Kidney tubule cell (primary cell): Measurements from ENCODE around the gene OR10G6.
"Not testable (repeated sequence)": the region's sequence is repeated elsewhere in the genome, so short reads cannot be mapped to it uniquely, and the experiment has no call there.

Experiments used
- DNase-seq: peaks from one replicate; pipeline ENCODE4 v3.0.0-alpha.2; 2018; ENCODE audit warnings: low spot score

The OR10G6 gene, protein sequence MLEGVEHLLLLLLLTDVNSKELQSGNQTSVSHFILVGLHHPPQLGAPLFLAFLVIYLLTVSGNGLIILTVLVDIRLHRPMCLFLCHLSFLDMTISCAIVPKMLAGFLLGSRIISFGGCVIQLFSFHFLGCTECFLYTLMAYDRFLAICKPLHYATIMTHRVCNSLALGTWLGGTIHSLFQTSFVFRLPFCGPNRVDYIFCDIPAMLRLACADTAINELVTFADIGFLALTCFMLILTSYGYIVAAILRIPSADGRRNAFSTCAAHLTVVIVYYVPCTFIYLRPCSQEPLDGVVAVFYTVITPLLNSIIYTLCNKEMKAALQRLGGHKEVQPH

DNA sequence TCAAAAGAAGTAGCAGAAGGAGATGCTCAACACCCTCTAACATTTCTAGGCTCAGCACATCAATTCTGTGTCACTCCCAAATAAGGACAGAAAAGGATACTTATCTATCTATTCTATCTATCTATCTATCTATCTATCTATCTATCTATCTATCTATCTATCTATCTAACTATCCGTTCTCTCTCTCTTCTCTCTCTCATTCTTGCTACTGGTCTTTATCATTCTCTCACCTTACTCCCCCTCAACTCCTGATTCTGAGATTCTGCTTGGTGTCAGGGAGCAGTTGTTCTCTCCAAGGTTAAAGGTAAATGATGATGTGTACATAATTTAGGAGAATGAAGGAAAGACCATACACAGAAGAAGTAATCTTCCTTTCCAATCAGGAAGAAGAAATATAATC, at the start of gene OR10G6:
Gene OR10G6 (minus strand): TSS at position 43 of the 400 bp plus-strand sequence. CDS start 0 bp downstream, at position 43.
- DNase-seq = no peak

DNA sequence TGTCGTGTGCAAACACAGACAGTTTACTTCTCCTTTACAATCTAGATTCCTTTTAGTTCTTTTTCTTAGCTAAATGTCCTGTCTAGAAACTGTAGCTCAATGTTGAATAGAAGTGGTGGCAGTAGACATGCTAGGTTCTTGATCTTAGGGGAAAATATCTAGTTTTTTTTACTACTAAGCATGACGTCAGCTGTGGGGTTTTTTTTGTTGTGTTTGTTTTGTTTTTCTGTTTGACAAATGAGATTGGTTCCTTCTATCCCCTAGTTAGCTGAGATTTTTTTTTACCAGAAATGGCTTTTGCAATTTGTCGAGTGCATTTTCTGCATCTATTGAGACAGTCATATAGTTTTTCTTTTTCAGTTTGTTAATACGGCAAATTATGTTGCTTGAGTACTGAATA, 48.5 kb upstream of the OR10G6 start:
- no peak for DNase-seq

DNA sequence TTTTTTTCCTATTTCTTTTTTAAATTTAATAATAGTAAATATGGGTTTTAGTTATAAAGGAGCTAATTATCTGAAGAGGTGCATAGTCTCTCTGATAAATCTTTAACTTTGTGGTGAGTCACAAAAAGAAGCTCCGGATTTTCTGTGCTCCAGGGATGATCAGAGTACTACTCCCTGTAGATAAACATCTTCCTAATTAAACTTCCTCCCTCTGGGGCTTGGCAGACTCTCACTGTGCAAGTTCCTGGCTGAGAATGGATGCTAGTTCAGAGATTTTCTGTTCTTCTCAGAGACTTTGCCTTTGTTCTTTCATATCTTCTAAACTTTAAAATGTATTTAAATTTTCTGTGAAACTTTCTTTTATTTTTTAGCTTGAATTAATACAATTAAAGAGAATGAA, 46.3 kb upstream of the OR10G6 start, which contains the start of gene OR10G7:
Gene OR10G7 (minus strand): TSS at position 72 of the 400 bp plus-strand sequence. CDS start 2,324 bp downstream, outside the sequence.
- DNase-seq = peak; percentile 4

DNA sequence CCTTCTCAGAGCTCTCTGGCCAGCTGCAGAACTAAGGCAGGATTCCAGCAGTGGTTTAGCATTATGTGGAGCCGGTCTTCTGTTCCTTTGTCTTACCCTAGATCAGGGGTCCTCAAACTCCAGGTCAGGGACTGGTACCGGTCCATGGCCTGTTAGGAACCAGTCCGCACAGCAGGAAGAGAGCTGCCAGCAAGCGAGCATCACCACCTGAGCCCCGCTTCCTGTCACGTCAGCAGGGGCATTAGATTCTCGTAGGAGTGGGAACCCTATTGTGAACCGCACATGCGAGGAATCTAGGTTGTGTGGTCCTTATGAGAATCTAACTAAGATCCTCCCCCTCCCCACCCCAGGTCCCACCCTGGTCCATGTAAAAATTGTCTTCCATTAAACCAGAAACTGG, 44.6 kb upstream of the OR10G6 start:
- no peak for DNase-seq

DNA sequence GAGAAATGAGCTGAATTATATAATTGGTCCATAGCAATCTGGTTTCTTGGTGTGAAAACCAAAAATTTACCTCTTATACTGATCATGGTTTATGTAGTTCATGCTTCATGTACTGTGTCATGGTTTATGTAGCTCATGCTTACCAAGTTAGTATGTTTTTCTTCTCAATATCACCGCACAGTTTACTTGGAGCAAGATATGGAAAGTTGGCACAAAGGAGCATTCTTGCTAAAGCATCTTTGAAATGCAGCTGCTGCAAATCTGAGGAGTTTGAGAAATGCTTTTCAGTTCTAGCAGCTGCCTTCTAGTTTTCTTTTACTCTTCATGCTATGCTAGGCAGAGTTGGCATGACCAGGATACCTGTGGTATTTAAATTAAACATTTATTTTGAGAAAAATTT, 41.7 kb upstream of the OR10G6 start:
- DNase-seq = no peak

DNA sequence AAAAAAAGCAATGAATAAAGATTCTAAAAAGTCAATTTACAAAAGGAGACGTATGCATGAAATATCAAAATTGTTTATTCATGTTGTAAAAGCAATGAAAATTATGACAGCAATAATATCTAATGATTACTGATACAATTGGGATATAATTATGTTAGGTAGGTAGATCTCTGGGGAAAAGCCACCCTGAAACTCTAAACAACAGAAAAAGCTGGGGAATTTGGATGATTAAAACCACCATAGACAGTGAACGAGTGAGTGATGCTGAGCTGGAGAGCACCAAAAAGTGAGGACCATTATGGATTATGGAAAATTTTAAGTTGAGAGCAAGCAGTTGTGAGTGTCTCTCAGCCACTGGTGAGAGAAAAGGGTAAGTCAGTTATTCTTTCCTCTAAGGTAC, 31.5 kb upstream of the OR10G6 start, which contains the start of gene OR10G8:
Gene OR10G8 (plus strand): TSS at position 301 of the 400 bp plus-strand sequence. CDS start 2,825 bp downstream, outside the sequence.
- no peak for DNase-seq

DNA sequence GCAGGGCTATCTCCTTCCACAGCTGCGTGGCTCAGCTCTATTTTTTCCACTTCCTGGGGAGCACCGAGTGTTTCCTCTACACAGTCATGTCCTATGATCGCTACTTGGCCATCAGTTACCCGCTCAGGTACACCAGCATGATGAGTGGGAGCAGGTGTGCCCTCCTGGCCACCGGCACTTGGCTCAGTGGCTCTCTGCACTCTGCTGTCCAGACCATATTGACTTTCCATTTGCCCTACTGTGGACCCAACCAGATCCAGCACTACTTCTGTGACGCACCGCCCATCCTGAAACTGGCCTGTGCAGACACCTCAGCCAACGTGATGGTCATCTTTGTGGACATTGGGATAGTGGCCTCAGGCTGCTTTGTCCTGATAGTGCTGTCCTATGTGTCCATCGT, 20.9 kb upstream of the OR10G6 start:
- not testable (repeated sequence) for DNase-seq

DNA sequence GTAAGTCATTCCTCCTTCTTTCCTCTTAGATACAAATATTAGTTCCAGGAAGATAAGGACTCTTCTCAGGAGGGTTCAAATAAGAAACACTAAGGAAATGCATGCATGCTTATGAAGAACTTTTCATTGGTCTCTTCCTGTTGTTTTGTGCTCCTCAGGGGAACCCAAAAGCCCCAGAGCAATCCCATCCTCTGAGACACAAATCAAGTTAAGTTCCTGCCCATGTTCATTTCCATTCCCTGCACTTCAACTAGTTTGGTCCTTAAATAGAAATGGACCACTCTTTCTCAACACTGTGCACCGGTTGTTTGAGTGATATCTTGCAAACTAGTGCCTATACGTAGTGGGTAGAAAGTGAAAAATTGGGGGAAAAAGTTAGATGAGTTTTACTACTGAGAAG, 17.7 kb upstream of the OR10G6 start, which contains the start of gene OR10G4:
Gene OR10G4 (plus strand): TSS at position 301 of the 400 bp plus-strand sequence. CDS start 2,578 bp downstream, outside the sequence.
- no peak for DNase-seq

DNA sequence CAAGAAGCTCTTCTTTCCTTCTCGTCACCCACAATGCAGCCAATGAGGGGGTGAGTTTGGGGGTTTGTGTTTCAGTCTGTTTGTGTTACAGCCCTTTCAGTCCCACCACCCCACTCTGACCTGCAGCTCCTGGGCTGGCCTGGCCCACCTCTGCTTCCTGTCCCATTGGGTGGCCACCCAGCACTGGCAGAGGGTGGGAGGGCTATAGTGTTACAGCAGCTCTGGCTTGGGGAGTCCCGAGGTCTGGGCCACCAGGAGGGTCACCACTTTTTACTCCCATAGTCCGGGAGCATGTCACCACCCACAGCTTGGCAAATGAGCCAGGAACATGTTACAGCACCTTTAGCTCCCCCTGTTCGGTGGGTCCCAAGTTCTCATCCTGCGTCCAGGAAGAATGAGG, 15.7 kb downstream of the OR10G6 start:
- no peak for DNase-seq

DNA sequence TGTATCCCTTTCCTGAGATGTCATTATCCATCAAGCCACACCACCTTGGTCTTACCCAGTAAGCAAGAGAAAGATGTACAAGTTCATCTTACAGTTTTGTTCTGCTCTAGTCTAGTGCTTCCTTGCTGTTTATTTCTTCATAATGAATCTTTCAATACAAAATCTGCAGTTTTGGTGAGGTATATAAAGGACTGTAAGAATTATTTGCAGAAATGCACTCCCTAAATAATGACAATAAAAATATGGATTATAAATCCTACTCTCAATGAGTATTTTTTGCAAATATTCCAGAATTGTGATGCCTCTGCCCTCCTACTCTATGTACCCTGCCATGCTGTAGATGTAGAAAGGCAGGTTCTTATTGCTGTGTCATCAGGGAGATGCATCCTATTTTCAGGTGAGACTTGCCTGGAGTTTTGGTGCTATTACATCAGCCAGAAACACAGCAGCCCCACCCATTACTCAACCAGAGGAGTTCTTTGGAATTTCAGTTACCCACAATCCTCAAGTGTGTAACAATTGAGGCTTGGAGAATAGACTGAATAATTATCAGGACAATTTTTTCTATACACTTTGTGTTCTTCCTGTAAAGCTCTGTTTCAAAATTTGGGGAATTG, 17.1 kb downstream of the OR10G6 start, which contains the start of gene OR10S1:
Gene OR10S1 (minus strand): TSS at position 51 of the 617 bp plus-strand sequence. CDS start 117 bp downstream, outside the sequence.
- peak; percentile 13 for DNase-seq

DNA sequence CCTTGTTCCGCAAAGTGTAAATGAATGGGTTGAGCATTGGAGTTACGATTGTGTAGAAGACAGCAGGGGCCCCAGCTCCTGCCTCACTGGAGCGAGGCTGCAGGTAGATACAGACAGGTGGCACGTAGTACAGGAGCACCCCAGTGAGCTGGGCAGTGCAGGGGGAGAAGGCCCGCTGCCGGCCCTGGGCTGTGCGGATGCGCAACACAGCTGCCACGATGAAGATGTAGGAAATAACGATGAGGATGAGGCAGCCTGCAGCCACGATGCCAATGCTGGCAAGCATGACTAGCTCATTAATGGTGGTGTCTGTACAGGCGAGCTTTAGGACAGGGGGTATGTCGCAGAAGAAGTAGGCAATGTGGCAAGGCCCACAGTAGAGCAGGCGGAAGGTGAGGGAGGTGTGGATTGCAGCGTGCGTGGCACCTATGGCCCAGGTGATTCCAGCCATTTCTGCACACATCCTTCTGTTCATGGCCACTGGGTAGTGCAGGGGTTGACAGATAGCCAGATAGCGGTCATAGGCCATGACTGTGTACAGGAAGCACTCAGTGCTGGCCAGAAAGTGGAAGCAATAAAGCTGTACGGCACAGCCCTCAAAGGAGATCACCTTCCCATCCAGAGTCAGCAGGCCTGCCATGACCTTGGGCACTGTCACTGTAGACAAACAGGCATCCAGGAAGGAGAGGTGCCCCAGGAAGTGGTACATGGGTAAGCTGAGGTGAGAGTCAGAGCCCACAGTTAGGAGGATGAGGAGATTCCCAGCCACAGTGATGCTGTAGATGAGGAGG, 18.0 kb downstream of the OR10G6 start:
- no peak for DNase-seq

DNA sequence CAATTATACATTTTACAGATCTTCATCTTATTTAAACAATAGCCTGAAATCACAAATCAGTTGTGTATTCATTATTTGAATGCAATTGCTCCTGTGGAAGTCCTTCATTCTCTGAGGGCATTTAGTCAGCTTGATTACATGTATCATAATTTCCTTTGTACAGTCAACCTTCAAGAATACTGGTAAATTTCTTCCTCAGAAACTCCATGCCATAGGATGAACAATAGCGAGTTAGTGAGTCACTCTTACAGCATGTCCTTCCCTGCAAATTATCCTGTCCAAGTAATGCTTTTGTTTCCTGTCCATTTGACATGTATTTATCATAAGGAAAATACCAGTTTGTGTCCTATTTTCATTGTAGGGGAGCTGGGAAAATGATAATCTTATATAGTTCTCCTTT, 21.1 kb downstream of the OR10G6 start:
- DNase-seq = peak; percentile 61

DNA sequence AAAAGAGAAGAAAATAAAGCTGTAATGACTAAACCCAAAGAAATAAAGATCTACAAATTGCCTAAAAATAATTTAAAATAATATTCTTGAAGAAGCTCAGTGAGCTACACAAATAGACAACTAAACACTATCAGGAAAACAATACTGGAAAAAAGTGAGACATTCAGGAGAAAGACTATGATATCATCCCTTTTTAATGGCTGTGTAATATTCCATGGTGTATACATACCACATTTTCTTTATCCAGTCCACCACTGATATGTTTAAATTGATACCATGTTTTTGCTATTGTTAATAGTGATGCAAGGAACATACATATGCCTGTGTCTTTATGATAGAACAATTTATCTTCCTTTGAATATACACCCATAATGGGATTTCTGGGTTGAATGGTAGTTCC, 38.2 kb downstream of the OR10G6 start:
- DNase-seq = no peak

DNA sequence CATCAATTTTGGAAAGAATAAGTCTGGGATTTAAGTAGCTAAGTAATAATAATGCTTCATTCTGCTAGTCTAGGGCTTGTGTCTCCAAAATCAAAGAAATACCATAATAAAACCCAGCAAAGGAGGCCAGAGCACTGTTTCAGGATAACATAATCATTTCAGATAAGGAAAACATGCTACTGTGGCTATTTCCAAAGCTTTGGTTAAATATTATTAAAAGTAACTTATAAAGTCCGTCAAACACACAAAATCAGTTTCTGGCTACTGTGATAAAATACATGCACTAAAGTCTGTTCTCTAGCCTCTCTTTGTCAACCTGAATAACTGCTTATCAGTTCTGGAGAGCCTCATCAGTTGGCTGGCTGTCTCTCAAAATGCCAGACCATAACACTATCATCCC, 49.8 kb downstream of the OR10G6 start:
- no peak for DNase-seq
